Right atrium auricular region (tissue), 2 donors: ENCODE data around the gene PTPRA. TPM values are rescaled to one million over a fixed set of nuclear protein-coding genes. Genes with fewer than 3 reads are reported as not detected.
"Not testable (repeated sequence)": the region's sequence is repeated elsewhere in the genome, so short reads cannot be mapped to it uniquely, and the experiment has no call there.

ENCODE experiments used
- DNase-seq: peaks from one replicate; pipeline ENCODE4 v3.0.0-alpha.2; 2019; ENCODE audit warnings: low spot score
- H3K27ac ChIP-seq, 2 donors: fragments of 200-600 bp; sonication (generic); 1 replicate in 1 of 2; 2 replicates in 1 of 2; pipeline ENCODE4 v1.5.1; 2016 to 2019
- H3K27me3 ChIP-seq, 2 donors: fragments of 200-600 bp; sonication (generic); one replicate each; pipeline versions ENCODE4 v1.5.1 to v1.6.0; 2017 to 2019
- H3K36me3 ChIP-seq: fragments of 200-600 bp; sonication (generic); one replicate; pipeline ENCODE4 v1.5.1; 2016
- H3K4me1 ChIP-seq, 2 donors: fragments of 200-600 bp; sonication (generic); one replicate each; pipeline versions ENCODE4 v1.5.1 to v1.6.0; 2017 to 2019
- H3K4me3 ChIP-seq, 2 donors: fragments of 200-600 bp; sonication (generic); 1 replicate in 1 of 2; 2 replicates in 1 of 2; pipeline ENCODE4 v1.5.1; 2017 to 2019; ENCODE audit warnings: mild to moderate bottlenecking in 1 of 2, moderate library complexity in 1 of 2
- H3K9me3 ChIP-seq, 2 donors: fragments of 200-600 bp; sonication (generic); one replicate each; pipeline ENCODE4 v1.5.1; 2019
- CTCF ChIP-seq, 2 donors: fragments of 200-600 bp; sonication (generic); IDR thresholded peaks; one replicate each; pipeline ENCODE4 v1.5.1; 2019; ENCODE audit warnings: antibody characterized with exemption in 2 of 2
- total RNA-seq, 2 donors: library from RNA; depleted of rRNA; stranded (reverse); fragments of >200 nt; gene quantifications; one replicate each; pipeline ENCODE4 v1.1.0, GENCODE V29; 2016

The PTPRA gene
- total RNA-seq, 2 donors from 2014 or later, result 32.8 to 46.0 TPM

- no peaks in the 10 kb centered on the region for H3K9me3 ChIP-seq
- peaks cover 0 to 5% of the 10 kb centered on the region in 2 donors for H3K27me3 ChIP-seq
- peaks cover 0 to 17% of the 10 kb centered on the region in 2 donors for H3K4me1 ChIP-seq
- no peaks in the 10 kb centered on the region for H3K36me3 ChIP-seq
- peak overlapping the region; percentile 33 to 59 for H3K4me3 ChIP-seq
- H3K27ac ChIP-seq, result no peak overlapping the region
- no peak for TF ChIP-seq CTCF (IDR thresholded peaks at IDR 0.05)
- no peak for DNase-seq
These were observed 199.4 kb downstream of the PTPRA start for GRCh38 chr20:3072530-3073250.

DNA sequence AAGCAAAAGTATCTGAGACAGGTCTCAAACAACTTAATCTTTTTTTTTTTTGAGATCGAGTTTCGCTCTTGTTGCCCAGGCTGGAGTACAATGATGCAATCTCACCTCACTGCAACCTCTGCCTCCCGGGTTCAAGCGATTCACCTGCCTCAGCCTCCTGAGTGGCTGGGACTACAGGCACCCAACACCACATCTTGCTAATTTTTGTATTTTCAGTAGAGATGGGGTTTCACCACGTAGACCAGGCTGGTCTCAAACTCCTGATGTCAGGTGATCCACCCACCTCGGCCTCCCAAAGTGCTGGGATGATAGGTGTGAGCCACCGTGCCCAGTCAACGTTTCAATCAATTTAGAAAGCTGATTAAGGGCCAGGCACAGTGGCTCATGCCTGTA is 200.0 kb downstream of the PTPRA start:
- not testable (repeated sequence) for H3K27me3 ChIP-seq, H3K9me3 ChIP-seq, H3K4me3 ChIP-seq, DNase-seq, H3K27ac ChIP-seq, H3K36me3 ChIP-seq
- H3K4me1 ChIP-seq, result peaks cover 0 to 17% of the 10 kb centered on the region in 2 donors

DNA sequence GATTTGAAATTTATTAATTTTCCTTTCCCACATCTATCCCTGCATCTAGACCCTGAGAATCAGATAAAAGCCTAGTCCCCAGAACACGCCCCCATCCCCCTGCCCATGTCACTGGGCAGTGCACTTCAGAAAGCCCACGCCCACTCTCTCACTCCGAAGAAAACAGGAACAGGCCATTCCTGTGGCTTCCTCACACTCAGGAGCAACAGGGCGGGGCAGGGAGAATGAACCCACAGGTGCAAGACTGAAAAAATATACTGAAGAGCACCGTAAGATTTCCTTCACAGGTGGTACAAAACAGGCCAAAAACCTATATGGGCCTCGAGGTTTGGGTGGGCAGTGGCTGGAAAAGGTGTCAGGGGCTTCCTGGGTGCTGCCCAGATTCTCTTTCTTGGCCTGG is 201.5 kb downstream of the PTPRA start:
- H3K4me3 ChIP-seq, result no peak overlapping the region
- H3K27ac ChIP-seq, result no peak overlapping the region
- peaks cover 0 to 5% of the 10 kb centered on the region in 2 donors for H3K27me3 ChIP-seq
- peaks cover 0 to 17% of the 10 kb centered on the region in 2 donors for H3K4me1 ChIP-seq
- no peak for DNase-seq
- H3K36me3 ChIP-seq, result no peaks in the 10 kb centered on the region
- no peak for TF ChIP-seq CTCF (IDR thresholded peaks at IDR 0.05)
- H3K9me3 ChIP-seq, result no peaks in the 10 kb centered on the region

DNA sequence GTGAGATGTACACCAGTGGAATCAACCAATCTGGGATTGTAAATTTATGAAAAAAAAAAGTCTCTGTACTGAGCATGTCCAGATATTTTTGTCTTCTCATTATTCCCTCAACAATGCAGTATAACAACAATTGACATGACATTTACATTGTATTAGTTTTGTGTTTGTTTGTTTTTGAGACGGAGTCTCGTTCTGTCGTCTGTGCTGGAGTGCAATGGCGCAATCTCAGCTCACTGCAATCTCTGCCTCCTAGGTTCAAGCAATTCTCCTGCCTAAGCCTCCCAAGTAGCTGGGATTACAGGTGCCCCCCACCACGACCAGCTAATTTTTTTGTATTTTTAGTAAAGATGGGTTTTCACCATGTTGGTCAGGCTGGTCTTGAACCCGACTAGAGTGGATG is 202.0 kb downstream of the PTPRA start:
- H3K27ac ChIP-seq, H3K4me3 ChIP-seq, H3K9me3 ChIP-seq, H3K36me3 ChIP-seq, H3K27me3 ChIP-seq, DNase-seq: not testable (repeated sequence)
- H3K4me1 ChIP-seq, result peaks cover 0 to 17% of the 10 kb centered on the region in 2 donors

DNA sequence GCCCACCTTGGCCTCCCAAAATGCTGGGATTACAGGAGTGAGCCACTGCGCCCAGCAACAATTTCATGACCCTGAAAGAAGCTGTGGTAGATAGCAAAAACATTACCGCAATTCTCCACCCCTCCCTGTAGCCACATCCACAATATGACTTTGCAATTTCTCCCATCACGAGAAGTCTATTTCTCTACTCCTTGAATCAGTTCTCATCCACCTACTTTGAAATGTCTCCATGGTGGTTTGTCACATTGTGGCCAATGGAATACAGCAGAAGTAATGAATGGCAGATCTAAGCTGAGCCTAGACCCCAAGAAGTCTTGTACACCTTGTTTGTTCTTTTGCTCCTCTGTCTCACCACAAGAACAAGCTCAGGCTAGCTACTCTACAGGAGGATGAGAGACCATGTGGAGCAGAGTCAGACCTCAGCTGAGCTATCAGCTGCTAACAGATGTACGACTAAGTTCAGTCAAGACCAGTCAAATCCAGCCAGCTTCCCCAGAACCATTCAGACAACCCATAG is 204.4 kb downstream of the PTPRA start:
- no peaks in the 10 kb centered on the region for H3K36me3 ChIP-seq
- no peak for DNase-seq
- H3K4me3 ChIP-seq, result no peak overlapping the region
- TF ChIP-seq CTCF (IDR thresholded peaks at IDR 0.05), result no peak
- no peak overlapping the region for H3K27ac ChIP-seq
- peaks cover 0 to 14% of the 10 kb centered on the region in 2 donors for H3K4me1 ChIP-seq
- H3K9me3 ChIP-seq, result no peaks in the 10 kb centered on the region
- peaks cover 0 to 10% of the 10 kb centered on the region in 2 donors for H3K27me3 ChIP-seq

- Histone ChIP-seq H3K27ac (no peak overlapping the region), H3K4me3 (no peak overlapping the region), H3K27me3 (peaks cover 6 to 14% of the 10 kb centered on the region in 2 donors), H3K9me3 (no peaks in the 10 kb centered on the region), H3K36me3 (no peaks in the 10 kb centered on the region), H3K4me1 (peaks cover 0 to 20% of the 10 kb centered on the region in 2 donors)
- TF ChIP-seq CTCF (IDR thresholded peaks at IDR 0.05), result no peak
- DNase-seq, result peak; percentile 65
These were observed 207.7 kb downstream of the PTPRA start for GRCh38 chr20:3080939-3081388.
